Measurements from ENCODE around the gene GNAT2.

Gene GNAT2

GRCh38 chr1:109642626-109643025 is 23.2 kb upstream of the GNAT2 start:
- no peak for DNase-seq (ENCODE audit: low read depth in 2 of 2, low spot score in 1 of 2)

GRCh38 chr1:109641861-109642260 is 22.4 kb upstream of the GNAT2 start:
- DNase-seq (ENCODE audit: low read depth in 2 of 2, low spot score in 1 of 2): no peak

GRCh38 chr1:109641078-109641740 is 21.8 kb upstream of the GNAT2 start:
- no peak for DNase-seq (ENCODE audit: low read depth in 2 of 2, low spot score in 1 of 2)

DNA sequence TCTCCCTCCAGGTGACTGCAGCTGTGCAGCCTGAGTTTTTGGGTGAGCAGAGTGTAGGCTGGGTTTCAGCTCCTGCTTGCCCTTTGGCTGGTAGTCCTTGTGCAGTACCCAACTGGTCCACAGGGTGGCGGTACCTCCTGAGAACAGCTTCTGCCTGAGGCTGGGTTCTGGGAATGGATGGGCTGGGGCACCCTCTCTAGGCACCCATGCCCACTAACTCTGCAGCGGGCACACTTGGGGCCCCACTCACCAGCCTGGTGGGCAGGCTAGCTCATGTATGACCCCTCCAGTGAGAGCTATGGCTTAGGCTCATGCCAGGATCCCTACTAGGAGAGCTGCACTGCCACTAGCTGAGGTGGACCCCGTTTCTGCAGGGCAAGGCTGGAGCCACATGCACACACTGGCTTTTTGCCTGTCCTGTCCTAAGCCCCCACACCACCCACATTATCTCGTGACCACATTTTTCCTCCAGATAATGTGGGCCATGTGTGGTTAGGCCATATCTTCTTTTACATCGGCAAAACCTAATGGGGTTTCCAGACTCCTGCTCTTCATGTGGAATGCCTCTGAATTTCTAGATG is 21.0 kb upstream of the GNAT2 start:
- DNase-seq (ENCODE audit: low read depth in 2 of 2, low spot score in 1 of 2): peak; percentile 83 to 91

DNA sequence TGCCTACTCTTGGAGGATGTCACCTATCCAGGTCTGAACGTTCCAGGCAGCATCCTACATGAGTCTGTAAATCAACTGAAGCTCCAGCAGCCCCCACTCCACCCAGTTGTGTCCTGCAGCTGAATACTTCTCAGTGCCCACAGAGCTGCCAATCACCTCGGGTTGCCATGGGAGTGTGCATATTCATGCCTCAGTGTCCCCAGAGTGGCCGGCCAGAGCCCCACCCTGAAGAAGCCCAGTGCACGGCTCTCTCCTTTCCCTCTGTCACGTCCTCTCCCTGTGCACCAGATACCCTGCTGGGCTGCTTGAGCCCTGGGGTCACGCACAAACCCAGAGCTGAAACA is 20.4 kb upstream of the GNAT2 start:
- DNase-seq (ENCODE audit: low read depth in 2 of 2, low spot score in 1 of 2): no peak

- DNase-seq (ENCODE audit: low read depth in 2 of 2, low spot score in 1 of 2): no peak
Measured at GRCh38 chr1:109639063-109639840, 19.8 kb upstream of the GNAT2 start.

GRCh38 chr1:109637446-109637845 is 18.0 kb upstream of the GNAT2 start:
- no peak for DNase-seq (ENCODE audit: low read depth in 2 of 2, low spot score in 1 of 2)

- DNase-seq (ENCODE audit: low read depth in 2 of 2, low spot score in 1 of 2): no peak
Measured at GRCh38 chr1:109636201-109636952, 17.0 kb upstream of the GNAT2 start.

- no peak for DNase-seq (ENCODE audit: low read depth in 2 of 2, low spot score in 1 of 2)
Measured at GRCh38 chr1:109635862-109636200, 16.4 kb upstream of the GNAT2 start.

DNA sequence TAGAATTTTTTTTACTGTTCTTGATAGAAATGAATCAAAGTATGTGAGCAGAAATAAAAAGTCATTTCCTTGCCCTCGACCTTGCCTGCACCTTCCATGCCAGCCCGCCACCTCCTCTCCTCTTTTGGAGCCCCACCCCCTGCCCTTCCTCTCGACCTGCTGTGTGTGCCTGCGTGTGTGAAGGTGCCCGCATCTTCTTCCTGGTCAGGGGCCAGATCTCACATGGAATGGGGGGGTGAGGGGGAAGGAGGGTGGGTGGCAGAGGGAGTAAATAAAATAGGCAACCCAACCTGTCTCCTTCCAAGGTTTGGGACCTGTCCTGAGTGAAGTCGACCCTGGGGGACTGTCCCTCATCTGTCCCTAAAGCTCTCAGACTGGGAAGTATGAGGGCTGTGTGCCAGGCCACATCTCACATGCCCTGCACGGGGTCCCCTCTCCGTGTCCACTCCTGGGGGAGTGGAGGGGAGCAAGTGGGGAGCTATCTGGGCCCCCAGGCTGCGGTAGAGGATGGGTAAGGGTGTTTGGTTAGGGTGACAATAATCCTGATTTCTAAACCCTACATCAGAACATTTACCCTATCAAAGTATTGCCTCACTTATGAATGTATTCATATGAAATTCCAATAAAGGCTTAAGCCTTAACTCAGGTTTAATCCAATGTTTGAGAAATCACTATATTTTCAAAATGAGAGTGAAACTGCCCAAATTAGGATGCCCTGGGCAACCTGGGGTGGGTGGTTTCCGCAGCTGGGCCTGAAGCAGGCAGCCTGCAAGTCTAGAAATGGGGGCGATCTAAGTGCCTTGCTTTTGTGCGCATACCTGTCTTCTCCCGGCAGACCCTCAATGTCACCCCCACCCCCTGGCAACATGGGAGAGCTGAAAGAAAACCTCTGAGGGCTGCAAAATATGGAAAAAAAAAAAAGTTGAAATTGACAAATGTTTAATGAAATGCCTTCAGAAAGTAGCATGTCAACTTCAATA is 15.6 kb upstream of the GNAT2 start:
- no peak for DNase-seq (ENCODE audit: low read depth in 2 of 2, low spot score in 1 of 2)

DNA sequence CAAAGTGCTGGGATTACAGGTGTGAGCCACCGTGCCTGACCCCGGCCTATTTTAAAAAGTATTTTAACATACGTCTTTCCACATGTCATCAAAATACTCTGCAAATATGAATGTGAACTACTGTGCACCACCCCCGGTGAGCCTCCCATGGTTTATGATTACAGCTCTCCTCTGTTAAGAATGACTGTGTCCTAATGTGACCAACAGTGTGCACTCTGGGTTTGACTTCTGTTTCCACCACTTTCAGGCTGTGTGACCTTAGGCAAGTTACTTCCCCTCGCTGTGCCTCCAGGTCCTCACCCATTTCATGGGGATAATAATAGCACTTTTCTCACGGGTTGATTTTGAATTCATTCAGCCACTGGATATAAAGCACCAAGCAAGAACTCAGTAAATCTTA is 14.9 kb upstream of the GNAT2 start:
- DNase-seq (ENCODE audit: low read depth in 2 of 2, low spot score in 1 of 2): no peak

DNA sequence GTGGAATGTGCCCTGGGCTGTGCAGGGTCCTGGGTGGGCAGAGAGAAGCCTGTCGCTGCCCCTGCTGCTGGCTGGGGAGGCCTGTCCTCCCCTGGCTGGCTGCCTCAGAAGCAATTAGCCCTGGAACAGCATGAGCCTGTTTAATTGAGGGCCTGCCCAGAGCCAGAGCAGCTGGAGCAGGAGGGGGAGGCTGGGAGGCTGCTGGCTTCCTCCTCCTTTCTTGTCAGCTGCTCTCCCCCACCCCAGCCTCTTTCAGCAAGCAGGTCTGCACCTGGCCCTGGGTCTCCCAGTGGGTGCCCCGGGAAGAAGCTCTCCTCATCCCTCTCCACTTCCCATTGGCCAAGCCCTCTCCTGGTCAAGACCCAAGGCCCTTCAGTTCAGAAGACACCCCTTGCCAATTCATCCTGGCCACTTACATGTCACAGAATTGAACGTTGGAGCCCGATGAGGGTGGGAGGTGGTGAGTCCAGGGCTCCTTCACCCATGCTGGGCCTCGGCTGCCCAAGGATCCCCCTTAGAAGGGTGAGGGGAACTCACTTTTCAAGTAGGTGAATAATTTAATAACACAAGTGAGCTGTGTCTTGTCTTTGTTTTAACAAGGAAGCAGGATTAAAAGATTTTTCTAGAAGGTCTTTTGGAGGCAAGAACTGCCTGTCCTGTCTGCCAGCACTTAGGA is 13.4 kb upstream of the GNAT2 start:
- DNase-seq (ENCODE audit: low read depth in 2 of 2, low spot score in 1 of 2): no peak

- no peak for DNase-seq (ENCODE audit: low read depth in 2 of 2, low spot score in 1 of 2)
Measured at GRCh38 chr1:109631513-109632505, 12.4 kb upstream of the GNAT2 start.

GRCh38 chr1:109630898-109631512 is 11.6 kb upstream of the GNAT2 start:
- no peak for DNase-seq (ENCODE audit: low read depth in 2 of 2, low spot score in 1 of 2)

GRCh38 chr1:109630081-109630897 is 10.9 kb upstream of the GNAT2 start:
- DNase-seq (ENCODE audit: low read depth in 2 of 2, low spot score in 1 of 2): no peak

DNA sequence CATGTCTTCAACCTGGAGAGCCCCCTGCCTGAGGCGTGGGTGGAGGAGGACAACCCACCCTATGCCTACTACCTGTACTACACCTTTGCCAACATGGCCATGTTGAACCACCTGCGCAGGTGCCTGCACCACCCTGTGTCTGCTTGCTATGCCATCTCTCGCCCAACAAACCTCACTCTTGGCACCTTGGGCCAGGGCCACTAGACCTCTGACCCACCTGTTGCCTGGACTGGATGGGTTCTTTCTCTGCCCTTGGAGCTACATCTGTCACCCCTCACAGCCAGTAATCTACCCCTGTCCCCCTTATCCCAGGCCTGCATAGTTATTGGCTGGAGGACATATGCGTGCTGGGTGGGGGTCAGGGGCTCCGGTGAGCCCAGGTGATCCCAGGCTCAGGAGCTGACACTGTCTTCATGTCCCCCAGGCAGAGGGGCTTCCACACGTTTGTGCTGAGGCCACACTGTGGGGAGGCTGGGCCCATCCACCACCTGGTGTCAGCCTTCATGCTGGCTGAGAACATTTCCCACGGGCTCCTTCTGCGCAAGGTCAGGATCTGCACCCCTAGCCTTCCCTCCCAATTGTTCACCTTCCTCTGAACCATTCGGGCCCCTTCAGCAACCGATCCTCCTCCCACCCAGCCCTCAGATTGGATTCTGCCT is 10.1 kb upstream of the GNAT2 start:
- no peak for DNase-seq (ENCODE audit: low read depth in 2 of 2, low spot score in 1 of 2)
